ENCODE results near the gene INPP5J.

DNA sequence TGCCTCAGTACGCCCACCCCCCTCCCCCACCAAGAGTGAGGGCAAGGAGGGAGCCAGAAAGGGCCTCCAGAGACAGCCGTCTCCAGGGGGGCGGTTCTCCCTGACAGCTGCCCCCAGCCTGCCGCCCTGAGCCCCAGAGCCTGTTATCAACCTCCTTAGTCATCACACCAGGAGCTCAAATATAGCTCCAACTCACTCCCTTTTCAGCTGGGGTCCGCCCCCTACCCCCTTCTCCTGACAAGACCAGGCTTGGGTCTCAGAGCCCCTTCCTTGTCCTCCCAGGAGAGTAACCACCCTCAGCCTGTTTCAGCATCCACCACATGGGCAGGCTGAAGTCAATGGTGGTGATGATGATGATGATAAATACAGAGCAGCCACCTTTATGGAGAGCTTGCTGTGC lies 2.5 kb upstream of the INPP5J start:
- TF ChIP-seq, protein P1, sequence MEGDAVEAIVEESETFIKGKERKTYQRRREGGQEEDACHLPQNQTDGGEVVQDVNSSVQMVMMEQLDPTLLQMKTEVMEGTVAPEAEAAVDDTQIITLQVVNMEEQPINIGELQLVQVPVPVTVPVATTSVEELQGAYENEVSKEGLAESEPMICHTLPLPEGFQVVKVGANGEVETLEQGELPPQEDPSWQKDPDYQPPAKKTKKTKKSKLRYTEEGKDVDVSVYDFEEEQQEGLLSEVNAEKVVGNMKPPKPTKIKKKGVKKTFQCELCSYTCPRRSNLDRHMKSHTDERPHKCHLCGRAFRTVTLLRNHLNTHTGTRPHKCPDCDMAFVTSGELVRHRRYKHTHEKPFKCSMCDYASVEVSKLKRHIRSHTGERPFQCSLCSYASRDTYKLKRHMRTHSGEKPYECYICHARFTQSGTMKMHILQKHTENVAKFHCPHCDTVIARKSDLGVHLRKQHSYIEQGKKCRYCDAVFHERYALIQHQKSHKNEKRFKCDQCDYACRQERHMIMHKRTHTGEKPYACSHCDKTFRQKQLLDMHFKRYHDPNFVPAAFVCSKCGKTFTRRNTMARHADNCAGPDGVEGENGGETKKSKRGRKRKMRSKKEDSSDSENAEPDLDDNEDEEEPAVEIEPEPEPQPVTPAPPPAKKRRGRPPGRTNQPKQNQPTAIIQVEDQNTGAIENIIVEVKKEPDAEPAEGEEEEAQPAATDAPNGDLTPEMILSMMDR (IDR thresholded peaks at IDR 0.05), result no peak
- TF ChIP-seq POLR2AphosphoS5 (IDR thresholded peaks at IDR 0.05), result no peak
- TF ChIP-seq POLR2A (IDR thresholded peaks at IDR 0.05), result no peak
